ENCODE data around the gene CP. TPM values are rescaled to one million over a fixed set of nuclear protein-coding genes. Genes with fewer than 3 reads are reported as not detected.

The CP gene
- total RNA-seq, 1 experiment from 2014 or later, result 5.8 TPM

- ATAC-seq, result peak; percentile 57; the same call in 1 of the 2 replicates
- in situ Hi-C loops (cut with HindIII; ENCODE audit: low pct_unique_long_range_greater_than_20kb, low sequenced_read_pairs), result no loop called here
- H3K36me3 ChIP-seq (ENCODE audit: control insufficient read depth, insufficient read depth, low read length), result no peaks in the 10 kb centered on the region
- ChIA-PET CTCF (no interaction called here), POLR2A (no interaction called here)
- H3K27ac ChIP-seq (ENCODE audit: low read length), result no peak overlapping the region
- TF ChIP-seq SIN3A (IDR thresholded peaks at IDR 0.05; ENCODE audit: borderline replicate concordance, insufficient read depth, low read depth, low read length), result no peak
- TF ChIP-seq POLR2AphosphoS5 (IDR thresholded peaks at IDR 0.05; ENCODE audit: low read depth, low read length), result no peak
- no peak for TF ChIP-seq REST (IDR thresholded peaks at IDR 0.05; ENCODE audit: insufficient read depth in 1 of 2, low read depth in 2 of 2, low read length in 1 of 2)
- TF ChIP-seq TCF7L2 (IDR thresholded peaks at IDR 0.05; ENCODE audit: low read depth, low read length), result no peak
- TF ChIP-seq CTCF (IDR thresholded peaks at IDR 0.05), result no peak
- H3K27me3 ChIP-seq (ENCODE audit: control insufficient read depth, insufficient read depth, low read length), result no peaks in the 10 kb centered on the region
- H3K4me3 ChIP-seq (ENCODE audit: low read depth in 2 of 2, low read length in 2 of 2), result no peak overlapping the region
- BruUV-seq (replicated peaks), result no TSS peak
- peaks cover 10% of the 10 kb centered on the region for H3K4me1 ChIP-seq (ENCODE audit: control insufficient read depth, insufficient read depth, low read length)
- no peaks in the 10 kb centered on the region for H3K9me3 ChIP-seq (ENCODE audit: control insufficient read depth, insufficient read depth, low read depth, low read length)
- no peak for DNase-seq (ENCODE audit: low read depth, low spot score)
- intact Hi-C loops (cut with micrococcal nuclease; ENCODE audit: unreplicated experiment), result no loop called here
These were observed 17.1 kb downstream of the CP start for GRCh38 chr3:149204390-149204991.

GRCh38 chr3:149203758-149204157 is 17.9 kb downstream of the CP start:
- Histone ChIP-seq H3K9me3 (ENCODE audit: control insufficient read depth, insufficient read depth, low read depth, low read length) (no peaks in the 10 kb centered on the region), H3K4me1 (ENCODE audit: control insufficient read depth, insufficient read depth, low read length) (peaks cover 11% of the 10 kb centered on the region), H3K27me3 (ENCODE audit: control insufficient read depth, insufficient read depth, low read length) (no peaks in the 10 kb centered on the region), H3K36me3 (ENCODE audit: control insufficient read depth, insufficient read depth, low read length) (no peaks in the 10 kb centered on the region), H3K4me3 (ENCODE audit: low read depth in 2 of 2, low read length in 2 of 2) (no peak overlapping the region), H3K27ac (ENCODE audit: low read length) (no peak overlapping the region; the same call in 1 of the 2 replicates)
- ChIA-PET CTCF (no interaction called here), POLR2A (no interaction called here)
- intact Hi-C loops (cut with micrococcal nuclease; ENCODE audit: unreplicated experiment), result no loop called here
- in situ Hi-C loops (cut with HindIII; ENCODE audit: low pct_unique_long_range_greater_than_20kb, low sequenced_read_pairs), result no loop called here
- DNase-seq (ENCODE audit: low read depth, low spot score) (no peak), ATAC-seq (no peak)
- no TSS peak for BruUV-seq (replicated peaks)
- TF ChIP-seq CTCF (IDR thresholded peaks at IDR 0.05) (no peak), REST (IDR thresholded peaks at IDR 0.05; ENCODE audit: insufficient read depth in 1 of 2, low read depth in 2 of 2, low read length in 1 of 2) (no peak), POLR2AphosphoS5 (IDR thresholded peaks at IDR 0.05; ENCODE audit: low read depth, low read length) (no peak), SIN3A (IDR thresholded peaks at IDR 0.05; ENCODE audit: borderline replicate concordance, insufficient read depth, low read depth, low read length) (no peak), TCF7L2 (IDR thresholded peaks at IDR 0.05; ENCODE audit: low read depth, low read length) (no peak)
